GM23338 (cell line): Measurements from ENCODE around the gene NEK7.

Experiments used
- CTCF ChIP-seq, 2 experiments: fragments of 200-600 bp in 1 of 2; sonication (generic) in 1 of 2; conservative IDR thresholded peaks; 2 replicates each; pipeline versions ENCODE4 v1.5.1 to v1.6.1; 2016 to 2017; ENCODE audit warnings: antibody characterized with exemption in 2 of 2, low read depth in 2 of 2, mild to moderate bottlenecking in 2 of 2, moderate library complexity in 1 of 2
- EZH2 ChIP-seq: fragments of 200-600 bp; sonication (generic); IDR thresholded peaks from one replicate; pipeline ENCODE4 v1.8.0; 2017; ENCODE audit warnings: antibody characterized with exemption, mild to moderate bottlenecking, low read depth; ENCODE audit not compliant: unreplicated experiment
- POLR2AphosphoS5 ChIP-seq: IDR thresholded peaks from 2 replicates; pipeline ENCODE4 v1.6.1; 2016; ENCODE audit warnings: antibody characterized with exemption, low read depth

- TF ChIP-seq POLR2AphosphoS5 (no peak), EZH2 (no peak), CTCF (conservative IDR thresholded peaks at IDR 0.05; ENCODE audit: low read depth in 2 of 2) (no peak)
These were observed 112.2 kb downstream of the NEK7 start for GRCh38 chr1:198268784-198269645.
